Ramos (cell line): ENCODE measurements around the gene TXNDC8.
"Not testable (repeated sequence)": the region's sequence is repeated elsewhere in the genome, so short reads cannot be mapped to it uniquely, and the experiment has no call there.

Experiments used
- in situ Hi-C: fragments of 300-500 bp; cut with MboI; formaldehyde crosslinking; loops from one replicate; pipeline ENCODE4 v1.14.3; 2022; ENCODE audit warnings: low sequenced_read_pairs; ENCODE audit not compliant: unreplicated experiment

The TXNDC8 gene

DNA sequence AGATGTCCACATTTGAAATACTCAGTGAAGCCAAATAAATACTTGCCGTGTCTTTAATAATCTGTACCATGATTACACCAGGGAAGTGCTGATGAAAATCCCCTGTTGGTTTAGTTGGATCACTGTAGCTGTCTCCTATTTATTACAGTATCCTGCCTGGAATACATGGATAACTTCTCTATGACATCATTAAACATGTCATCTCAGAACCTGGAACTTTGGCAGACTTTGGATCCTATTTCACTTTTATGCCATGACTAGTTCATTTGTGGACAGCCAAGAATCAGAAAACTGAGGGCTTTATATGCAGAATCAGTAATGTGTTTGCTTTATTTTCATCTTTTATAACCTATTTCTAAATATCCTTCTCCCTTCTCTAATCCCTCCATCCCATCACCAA, at the start of gene TXNDC8:
TXNDC8 (minus strand) TSS at position 137 of the 400 bp plus-strand sequence.
- in situ Hi-C loops: no loop called here

DNA sequence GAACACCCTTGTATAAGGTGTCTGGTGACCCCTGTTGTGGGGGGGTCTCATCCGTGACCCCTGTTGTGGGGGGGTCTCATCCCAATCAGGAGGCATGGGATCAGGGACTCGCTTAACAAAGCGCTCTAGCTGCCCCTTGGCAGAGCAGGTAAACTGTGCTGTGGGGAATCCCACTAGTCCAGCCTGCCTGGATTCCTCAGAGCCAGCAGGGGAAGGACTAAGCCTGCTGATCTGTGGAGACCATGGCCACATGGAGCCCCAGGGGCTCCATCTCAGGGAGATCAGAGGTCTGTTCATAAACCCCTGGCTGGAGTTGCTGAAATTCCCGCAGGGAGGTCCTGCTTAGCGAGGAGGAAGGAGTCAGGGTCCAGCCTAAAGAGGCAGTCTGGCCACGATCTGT, 45.8 kb upstream of the TXNDC8 start:
- in situ Hi-C loops: no loop called here

DNA sequence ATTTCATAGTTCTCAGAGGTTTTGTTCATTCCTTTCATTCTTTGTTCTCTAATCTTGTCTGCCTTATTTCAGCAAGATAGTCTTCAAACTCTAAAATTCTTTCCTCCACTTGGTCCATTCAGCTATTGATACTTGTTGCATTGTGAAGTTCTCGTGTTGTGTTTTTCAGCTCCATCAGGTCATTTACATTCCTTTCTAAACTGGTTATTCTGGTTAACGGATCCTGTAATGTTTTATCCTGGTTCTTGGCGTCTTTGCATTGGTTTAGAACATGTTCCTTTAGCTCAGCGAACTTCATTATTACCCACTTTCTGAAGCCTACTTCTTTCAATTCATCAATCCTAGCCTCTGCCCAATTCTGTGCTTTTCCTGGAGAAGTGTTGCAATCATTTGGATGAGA, 45.1 kb upstream of the TXNDC8 start:
- in situ Hi-C loops: no loop called here

GRCh38 chr9:110371411-110372007, 33.8 kb upstream of the TXNDC8 start:
- in situ Hi-C loops: no loop called here

- in situ Hi-C loops: no loop called here
Observed at GRCh38 chr9:110370315-110370714, 32.7 kb upstream of the TXNDC8 start.

- in situ Hi-C loops: no loop called here
Observed at GRCh38 chr9:110364451-110364850, 26.8 kb upstream of the TXNDC8 start.

DNA sequence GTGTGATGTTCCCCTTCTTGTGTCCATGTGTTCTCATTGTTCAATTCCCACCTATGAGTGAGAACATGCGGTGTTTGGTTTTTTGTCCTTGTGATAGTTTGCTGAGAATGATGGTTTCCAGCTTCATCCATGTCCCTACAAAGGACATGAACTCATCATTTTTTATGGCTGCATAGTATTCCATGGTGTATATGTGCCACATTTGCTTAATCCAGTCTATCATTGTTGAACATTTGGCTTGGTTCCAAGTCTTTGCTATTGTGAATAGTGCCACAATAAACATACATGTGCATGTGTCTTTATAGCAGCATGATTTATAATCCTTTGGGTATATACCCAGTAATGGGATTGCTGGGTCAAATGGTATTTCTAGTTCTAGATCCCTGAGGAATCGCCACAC, 21.3 kb upstream of the TXNDC8 start:
- in situ Hi-C loops: not testable (repeated sequence)

- in situ Hi-C loops: no loop called here
Observed at GRCh38 chr9:110357505-110357904, 19.8 kb upstream of the TXNDC8 start.

DNA sequence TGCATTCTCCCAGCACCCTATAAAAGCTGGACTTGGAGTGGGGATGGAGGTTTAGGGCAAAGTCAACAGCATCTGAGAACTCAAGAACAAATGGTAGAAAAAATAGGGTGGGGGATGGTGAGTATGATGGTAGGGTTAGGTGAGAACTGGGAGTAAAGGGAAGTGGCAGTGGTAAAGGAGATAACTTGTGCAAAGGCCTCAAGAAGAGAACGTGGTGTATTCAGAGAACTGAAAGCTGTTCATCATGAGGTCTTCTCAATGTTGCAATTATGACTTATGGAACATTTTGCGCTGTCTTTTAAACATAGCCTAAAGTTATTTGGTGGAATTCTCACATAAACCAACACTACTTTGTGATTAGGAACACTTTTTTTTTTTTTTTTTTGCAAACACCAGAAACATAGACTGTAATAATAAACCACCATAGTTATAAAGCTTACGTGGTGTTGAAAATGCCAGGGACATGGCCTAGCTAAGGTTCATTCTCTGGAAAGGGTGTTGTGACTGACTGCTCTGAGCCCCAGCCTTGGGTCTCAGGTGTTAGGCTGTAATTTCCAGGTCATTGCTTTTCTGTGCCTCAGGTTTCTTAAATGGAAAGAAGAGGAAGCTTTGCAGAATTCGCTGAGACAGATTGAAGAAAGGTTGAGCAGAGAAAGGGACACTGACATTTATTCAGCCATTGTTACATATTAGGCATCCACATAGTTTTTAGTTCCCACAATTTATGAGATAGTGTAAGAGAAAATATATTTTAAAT, 19.2 kb upstream of the TXNDC8 start:
- in situ Hi-C loops: no loop called here

DNA sequence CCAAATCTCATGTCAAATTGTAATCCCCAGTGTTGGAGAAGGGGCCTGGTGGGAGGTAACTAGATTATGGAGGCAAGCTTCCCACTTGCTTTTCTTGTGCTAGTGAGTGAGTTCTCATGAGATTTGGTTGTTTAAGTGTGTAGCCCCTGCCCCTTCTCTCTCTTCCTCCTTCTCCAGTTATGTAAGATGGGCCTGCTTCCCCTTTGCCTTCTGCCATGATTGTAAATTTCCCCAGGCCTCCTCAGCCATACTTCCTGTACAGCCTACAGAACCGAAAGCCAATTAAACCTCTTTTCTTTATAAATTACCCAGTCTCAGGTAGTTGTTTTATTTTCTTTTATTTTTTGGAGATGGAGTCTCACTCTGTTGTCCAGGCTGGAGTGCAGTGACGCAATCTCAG, 18.2 kb upstream of the TXNDC8 start:
- in situ Hi-C loops: no loop called here

DNA sequence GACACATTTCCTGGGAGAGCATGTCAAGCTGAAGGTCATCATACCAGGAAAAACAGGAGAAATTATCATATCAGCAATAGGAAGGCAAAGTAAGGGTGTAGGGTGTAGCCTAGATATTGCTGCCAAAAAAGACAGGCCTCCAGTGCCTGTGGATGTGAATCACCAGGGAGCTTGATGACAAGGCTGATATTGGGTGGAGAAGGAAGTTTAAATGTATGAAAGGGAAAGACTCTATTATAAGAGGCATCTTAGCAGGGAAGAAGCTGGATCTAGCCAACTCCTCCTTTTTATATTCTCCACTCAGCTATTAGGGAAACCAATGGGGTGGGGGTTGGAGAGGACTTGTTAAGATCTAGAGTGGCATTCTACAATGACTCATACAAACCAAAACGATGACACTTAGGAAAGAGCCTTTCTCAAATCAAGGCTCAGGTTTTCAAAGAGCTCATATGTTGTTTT, 13.4 kb upstream of the TXNDC8 start:
- in situ Hi-C loops: no loop called here

- in situ Hi-C loops: no loop called here
Observed at GRCh38 chr9:110346325-110346724, 8.7 kb upstream of the TXNDC8 start.

GRCh38 chr9:110344821-110345220, 7.2 kb upstream of the TXNDC8 start:
- in situ Hi-C loops: no loop called here

- in situ Hi-C loops: no loop called here
Observed at GRCh38 chr9:110343551-110343950, 5.9 kb upstream of the TXNDC8 start.

DNA sequence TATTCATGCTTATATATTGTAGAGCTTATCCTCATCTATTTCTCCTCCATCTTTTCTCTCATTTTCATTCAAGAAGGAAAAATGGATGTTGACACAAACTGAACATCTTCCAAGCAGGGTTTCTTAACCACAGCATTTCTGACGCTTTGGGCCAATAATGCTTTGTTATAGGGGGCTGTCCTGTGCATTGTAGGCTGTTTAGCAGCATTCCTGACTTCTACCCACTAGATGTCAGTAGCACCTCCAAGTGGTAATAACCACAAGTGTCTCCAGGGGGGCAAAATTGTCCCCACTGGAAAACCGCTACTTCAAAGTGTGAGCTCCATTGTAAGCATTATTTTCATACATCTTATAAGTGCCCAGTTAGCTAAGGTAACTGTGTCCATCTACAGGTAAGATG, 2.6 kb upstream of the TXNDC8 start:
- in situ Hi-C loops: no loop called here

- in situ Hi-C loops: no loop called here
Observed at GRCh38 chr9:110338143-110338542, 480 bp upstream of the TXNDC8 start.

- in situ Hi-C loops: no loop called here
Observed at GRCh38 chr9:110336363-110336762, 1.3 kb downstream of the TXNDC8 start.

GRCh38 chr9:110334871-110335270, 2.8 kb downstream of the TXNDC8 start:
- in situ Hi-C loops: no loop called here

GRCh38 chr9:110334183-110334582, 3.5 kb downstream of the TXNDC8 start:
- in situ Hi-C loops: no loop called here

- in situ Hi-C loops: no loop called here
Observed at GRCh38 chr9:110332766-110333165, 4.9 kb downstream of the TXNDC8 start.

GRCh38 chr9:110330484-110331105, 7.1 kb downstream of the TXNDC8 start:
- in situ Hi-C loops: no loop called here
